SK-MEL-5 (cell line): ENCODE results near the gene ANKRD39. TPM values are rescaled to one million over a fixed set of nuclear protein-coding genes. Genes with fewer than 3 reads are reported as not detected.
"Not testable (repeated sequence)": the region's sequence is repeated elsewhere in the genome, so short reads cannot be mapped to it uniquely, and the experiment has no call there.

Source experiments
- DNase-seq: peaks from one replicate; pipeline ENCODE4 v3.0.0-alpha.2; 2016; ENCODE audit warnings: low read depth, low spot score
- in situ Hi-C: cut with HindIII; loops from 2 replicates; pipeline ENCODE4 v1.10.0; 2016; ENCODE audit warnings: low sequenced_read_pairs, high pct_unique_total_duplicates, low pct_unique_long_range_greater_than_20kb
- total RNA-seq: library from RNA; depleted of rRNA; stranded (reverse); fragments of >200 nt; shearing (Covaris generic); gene quantifications from 2 replicates; pipeline ENCODE4 v1.2.3, GENCODE V29; 2014

ANKRD39 gene
- total RNA-seq, 1 experiment from 2014 or later: 14.0 TPM

DNA sequence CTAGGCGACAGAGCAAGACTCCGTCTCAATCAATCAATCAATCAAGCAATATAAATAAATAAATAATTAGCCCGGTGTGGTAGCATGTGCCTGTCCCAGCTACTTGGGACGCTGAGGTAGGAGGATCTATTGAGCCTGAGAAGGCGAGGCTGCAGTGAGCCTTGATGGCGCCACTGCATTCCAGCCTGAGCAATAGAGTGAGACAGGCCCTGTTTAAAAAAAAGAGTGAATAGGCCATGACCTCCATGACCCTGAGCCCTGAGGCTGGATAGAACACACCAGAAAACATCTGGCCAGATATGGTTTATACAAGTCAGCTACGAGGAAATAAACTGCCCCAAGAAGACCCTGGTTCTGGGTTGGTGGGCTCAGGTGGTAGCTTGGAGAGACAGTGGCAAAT lies 32.4 kb upstream of the ANKRD39 start:
- no peak for DNase-seq
- in situ Hi-C loops: no loop called here

DNA sequence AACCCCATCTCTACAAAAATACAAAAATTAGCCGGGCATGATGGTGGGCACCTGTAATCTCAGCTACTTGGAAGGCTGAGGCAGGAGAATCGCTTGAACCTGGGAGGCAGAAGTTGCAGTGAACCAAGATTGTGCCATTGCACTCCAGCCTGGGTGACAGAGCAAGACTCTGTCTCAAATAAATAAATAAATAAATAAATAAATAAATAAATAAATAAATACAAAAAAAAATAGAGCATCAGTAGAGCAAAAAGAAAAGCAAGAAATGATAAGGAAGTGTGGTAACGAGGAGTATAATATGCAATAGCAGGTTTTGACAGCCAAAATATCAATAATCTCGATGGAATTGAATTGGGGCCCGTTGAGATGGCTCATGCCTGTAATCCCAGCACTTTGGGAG lies 31.7 kb upstream of the ANKRD39 start:
- in situ Hi-C loops, DNase-seq: not testable (repeated sequence)

DNA sequence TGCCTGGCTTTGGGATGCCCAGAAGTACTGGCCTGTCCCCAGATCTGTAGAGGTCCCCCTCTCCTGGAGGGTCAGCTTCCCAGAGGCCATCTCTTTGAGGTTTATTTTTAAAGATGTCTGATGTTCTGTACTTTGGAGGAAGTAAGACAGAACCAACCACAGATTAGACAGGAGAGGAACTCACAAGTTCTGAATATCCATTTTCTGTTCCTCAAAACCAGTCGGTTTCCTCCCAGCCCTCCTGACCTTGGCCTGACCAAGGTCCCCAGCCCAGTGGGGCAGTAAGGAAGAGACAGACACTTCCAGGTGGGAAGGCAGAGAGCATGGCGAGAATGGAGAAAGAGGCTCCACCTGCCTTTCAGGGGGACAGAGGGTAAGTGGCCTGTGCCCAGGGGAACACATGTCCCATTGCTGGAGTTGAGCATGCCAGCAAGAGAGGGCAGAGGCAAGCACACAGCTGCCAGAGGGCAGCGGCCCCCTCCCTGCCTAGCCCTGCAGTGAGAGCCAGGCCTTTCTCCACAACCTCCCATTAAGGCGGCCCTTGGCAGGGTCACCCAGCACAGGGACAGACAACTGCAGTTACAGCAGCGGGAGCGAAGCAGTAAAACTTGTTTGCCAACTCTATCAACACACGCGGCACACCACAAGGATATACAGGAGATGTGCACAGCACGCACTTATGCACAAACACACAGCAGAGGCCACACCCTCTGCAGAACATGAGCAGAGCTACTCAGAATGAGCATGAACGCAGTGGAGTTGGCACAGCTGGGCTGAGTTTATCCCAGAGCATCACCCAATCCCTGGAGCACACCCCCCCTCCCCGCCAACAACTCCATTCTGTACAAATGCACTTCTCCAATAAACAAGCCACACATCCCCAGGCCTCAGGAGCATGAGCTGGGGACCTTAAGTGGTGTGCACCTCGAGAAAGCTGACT lies 30.5 kb upstream of the ANKRD39 start:
- DNase-seq: no peak
- in situ Hi-C loops: no loop called here

DNA sequence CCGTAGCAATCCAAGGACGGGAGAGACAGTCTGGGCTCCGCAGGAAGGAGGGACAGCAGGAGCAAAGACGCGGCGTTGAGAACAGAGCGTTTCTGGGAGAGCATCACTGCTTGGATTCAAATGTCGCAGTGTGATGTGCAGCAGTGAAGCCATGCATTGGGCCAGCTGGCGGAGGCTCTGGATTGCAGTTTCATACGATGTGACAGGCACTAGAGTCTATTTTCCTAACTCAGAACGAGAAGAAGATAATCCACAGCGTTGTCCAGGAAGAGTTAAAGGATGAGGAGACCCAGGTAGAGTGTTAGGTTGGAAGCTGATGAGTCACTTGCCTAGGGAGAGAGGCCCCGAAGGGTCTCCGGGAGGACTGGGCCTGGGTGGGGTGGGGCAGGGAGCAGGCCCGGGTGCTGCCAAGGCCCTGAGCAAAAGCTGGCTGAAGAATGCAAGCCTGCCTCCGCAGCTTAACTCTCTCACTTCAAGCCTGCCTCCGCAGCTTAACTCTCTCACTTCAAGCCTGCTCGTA lies 29.7 kb upstream of the ANKRD39 start:
- DNase-seq: no peak
- in situ Hi-C loops: no loop called here

DNA sequence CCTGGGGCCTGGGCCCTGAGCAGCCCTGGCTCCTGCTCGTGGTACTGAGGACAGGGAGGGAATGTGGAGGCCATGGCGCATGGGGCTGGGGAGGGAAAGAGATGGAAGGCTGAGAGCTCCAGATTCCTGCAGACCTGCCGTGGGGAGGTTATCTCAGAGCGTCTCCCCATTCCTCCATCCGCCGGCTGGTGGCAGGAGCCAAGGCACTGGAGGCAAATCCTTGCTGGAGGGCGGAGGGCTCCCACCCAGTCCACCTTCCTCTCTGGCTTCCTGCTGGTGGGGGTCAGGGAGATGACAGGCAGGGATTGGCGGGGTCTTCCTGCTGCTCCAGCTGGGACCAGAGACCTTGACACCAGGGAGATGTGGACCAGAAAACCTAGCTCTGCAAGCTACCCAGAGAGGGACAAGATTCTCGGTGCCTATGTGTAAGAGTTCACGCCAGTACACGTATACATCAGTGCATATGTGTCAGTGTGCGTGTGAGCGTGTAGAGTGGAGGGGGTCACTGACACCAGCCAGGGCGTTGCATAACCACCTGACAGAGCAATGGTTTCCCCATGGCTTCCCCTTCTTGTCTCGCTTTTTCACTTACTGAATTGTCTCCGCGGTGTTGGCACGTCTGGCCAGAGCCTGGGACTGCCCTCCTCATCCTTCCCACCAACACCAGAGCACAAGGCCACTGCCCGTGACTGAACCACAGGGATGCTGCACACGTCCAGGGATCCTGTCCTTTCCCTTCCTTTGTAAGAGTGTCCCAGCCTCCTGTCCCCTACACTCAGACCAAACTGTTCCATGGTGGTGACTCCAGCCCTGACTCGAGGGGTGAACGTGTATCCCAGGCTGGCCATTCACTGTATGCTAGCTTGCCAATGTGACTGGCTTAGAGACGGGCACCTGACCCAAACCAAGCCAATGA lies 27.9 kb upstream of the ANKRD39 start:
- DNase-seq: no peak
- in situ Hi-C loops: no loop called here

DNA sequence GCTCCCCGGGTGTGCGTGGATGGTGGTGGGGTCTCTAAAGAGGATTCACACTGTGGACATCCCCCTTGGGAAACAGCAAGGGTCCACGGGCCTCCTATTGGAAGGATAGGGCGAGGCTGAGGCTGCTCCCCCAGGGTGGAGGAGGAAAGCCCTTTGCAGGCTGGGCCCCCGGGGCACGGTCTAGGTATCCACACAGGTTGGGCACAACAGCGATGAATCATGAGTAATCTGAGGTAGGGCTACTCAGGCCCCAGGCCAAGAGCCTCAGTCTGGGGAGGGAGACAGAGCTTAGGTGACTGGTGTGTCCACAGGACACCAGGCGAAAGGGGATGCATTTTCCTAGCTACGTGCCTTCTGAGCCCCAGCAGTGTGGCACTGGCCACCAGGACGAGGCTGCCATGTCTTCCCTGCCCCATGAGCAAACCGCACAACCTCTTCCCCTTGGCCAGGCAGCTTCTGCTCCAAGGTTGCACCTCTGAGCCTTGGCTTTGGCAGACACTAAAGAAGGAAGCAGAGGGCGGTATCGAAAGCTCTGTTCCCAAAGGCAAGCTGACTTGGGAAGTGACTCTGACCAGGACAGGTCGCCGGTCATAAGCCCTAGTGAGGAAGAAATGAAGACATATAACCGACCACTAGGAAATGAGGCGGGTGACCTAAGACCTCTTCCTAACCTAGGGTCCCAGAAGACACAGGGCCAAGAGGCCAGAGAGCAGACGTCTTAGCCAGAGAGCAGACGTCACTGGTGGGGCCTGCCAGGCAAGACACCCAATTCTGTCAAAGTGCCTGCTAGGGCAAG lies 26.7 kb upstream of the ANKRD39 start:
- DNase-seq: no peak
- in situ Hi-C loops: no loop called here

DNA sequence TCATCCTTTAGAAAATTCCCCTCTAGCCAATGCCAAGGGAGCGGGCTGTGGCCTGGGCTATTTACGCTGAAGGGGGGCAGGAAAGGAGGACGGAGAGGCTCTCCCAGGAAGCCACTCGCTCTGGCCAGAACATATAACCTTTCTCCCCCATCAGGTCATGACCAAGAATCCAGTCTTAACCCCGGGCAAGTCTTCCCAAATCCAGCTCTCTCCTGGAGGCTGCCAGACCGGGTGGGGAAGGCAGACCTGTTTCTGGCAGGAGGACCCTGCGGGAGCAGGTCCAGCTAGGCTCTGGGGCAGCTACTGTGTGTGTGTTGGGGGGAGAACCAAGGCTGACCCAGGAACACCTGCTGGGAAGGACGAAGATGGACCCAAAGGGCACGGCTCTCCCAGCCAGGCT lies 25.5 kb upstream of the ANKRD39 start:
- in situ Hi-C loops: no loop called here
- no peak for DNase-seq

DNA sequence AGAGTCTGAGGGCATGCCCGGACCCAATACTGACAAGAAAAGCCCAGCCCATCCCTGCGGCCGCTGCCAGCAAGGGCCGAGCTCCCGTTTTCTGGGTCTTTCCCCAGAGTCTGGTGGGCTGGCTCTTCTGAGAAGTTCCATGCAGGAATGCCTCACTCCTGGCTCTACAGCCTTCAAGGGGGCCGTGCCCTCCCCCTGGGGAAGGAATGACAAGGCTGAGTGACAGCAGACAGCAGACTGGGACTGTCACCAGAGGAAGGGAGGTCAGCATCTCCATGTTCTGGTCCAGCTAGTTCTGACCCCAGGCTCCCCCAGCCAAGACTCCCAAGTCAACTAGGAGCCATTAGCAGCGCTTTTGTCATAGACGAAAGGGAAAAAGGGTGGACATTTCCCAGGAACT lies 25.1 kb upstream of the ANKRD39 start:
- in situ Hi-C loops: no loop called here
- DNase-seq: no peak

DNA sequence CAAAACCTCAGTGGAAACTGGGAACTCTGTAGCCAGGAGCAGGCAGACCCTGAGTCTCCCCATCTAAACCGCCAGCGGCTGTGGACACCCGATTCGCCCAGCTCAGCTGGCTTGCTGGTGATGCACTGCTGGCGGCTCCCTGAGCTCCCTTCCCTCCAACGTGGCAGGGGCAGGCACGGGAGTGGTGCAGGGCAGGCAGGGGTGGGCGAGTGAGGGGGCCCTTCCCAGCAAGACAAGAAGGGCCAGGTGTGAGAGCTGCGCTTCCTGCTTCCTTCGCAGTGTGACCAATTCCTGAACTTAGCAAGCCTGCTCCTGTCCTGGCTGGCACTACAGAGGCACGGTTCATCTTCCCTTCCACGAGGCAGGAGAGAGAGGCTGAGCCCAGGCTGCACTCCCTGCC lies 24.4 kb upstream of the ANKRD39 start:
- in situ Hi-C loops: no loop called here
- DNase-seq: no peak

DNA sequence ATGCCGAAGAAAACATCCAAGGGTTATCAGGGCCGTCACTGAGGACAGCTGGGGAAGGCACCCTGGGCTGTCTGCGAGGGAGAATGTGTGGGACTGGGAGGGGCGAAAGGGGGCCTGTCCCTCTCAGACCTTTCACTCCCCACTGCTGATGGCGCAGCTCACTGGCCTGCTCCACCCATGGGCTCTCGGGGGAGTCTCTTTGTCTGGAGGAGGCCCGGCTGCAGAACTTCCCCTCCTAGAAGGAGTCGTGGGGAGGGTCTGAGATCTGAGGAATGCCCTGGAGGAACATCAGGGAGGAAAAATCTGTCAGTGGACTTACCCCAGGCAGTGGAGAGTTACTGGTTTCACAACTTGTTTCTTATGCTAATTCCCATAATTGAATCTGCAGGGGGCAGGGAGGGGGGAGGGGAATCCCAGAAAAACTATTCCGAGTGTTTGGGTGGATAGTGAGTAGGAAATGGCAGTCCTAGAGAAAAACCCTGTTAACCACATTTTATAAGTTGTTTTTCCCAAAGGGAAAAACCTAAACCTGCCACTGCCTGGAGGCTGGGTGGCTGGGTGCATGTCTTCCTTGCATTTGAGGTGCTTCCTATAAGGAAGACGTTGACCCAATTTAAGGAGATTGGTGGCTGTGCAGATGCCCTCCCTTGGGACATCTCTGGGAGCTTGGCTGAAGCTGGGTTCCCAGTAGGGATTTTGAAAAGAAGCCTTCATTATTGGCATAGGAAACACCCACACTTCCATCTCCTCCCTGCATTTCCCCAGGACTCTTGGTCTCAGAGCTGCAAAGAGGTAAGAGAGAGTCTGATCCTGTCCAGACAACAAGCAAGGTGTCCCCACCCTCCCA lies 23.8 kb upstream of the ANKRD39 start:
- DNase-seq: no peak
- in situ Hi-C loops: no loop called here

DNA sequence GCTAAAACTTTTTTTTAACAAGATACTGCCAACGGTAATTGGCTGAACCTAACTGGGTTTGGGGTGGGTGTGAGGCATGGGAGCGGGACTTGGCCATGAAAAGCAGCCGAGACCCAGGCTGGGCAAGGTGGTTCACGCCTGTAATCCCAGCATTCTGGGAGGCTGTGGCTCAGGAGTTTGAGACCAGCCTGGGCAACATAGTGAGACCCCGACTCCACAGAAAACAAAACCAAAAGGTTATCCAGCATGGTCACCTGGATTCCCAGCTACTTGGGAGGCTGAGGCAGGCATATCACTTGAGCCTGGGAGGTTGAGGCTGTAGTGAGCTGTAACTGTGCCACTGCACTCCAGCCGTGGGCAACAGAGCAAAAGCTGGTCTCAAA lies 23.1 kb upstream of the ANKRD39 start:
- in situ Hi-C loops: no loop called here
- no peak for DNase-seq

DNA sequence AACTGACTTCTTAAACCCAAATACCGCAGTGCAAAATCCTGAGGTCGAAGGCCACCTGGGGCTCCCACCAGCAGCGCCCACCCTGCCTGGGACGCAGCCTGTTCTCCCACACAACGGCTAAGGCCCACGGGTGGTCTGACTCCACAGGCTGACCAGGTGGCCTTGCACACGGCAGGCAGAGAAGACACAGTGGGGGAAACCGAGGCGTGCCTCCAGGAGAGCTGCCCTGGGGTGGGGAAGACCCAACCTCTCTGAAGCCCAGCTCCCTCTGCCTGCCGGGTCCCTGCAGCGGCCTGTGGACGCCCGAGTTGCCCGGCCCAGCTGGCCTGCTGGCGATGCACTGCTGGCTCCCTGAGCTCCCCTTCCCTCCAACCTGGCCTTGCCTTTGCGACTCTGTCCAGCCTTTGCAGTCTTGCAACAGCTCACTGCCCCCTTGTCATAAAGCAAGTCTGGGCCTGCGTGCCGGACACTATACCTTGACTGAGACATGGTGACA lies 21.8 kb upstream of the ANKRD39 start:
- no peak for DNase-seq
- in situ Hi-C loops: no loop called here

DNA sequence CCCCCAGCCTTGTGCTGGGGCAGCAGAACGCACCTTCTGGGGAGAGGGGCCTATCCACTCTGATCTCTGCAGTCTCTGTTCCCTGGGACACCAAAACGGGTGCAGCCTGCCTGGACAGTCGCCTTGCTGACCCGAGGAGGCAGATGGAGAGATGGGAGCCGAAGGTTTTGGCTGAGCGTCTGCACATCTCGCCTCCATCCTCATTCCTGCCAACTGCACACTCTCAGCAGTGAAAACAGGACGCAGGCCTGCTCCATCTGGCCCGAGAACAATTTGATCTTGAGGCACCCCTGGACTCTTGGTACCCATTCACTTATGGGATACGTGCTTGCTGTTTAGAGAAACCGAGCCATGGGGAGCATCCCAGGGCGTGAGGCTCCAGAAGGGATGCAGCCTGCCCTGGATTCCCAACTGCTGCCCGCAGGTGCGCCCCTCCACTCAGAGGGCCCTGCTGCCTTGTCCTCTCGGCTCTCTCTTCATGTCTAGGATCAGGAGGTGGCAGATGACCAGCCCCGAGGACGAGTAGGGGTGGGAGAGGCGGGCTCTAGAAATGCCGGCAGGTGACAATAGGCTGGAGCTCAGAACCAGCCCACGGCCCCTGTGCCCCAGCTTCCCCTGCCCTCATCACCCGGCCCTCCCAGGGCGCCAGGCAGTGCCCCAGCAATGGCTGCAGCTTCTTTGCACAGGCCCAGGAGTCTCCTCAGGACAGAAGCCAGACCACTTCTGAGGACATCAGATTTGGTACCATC lies 21.2 kb upstream of the ANKRD39 start:
- in situ Hi-C loops: no loop called here
- DNase-seq: no peak

DNA sequence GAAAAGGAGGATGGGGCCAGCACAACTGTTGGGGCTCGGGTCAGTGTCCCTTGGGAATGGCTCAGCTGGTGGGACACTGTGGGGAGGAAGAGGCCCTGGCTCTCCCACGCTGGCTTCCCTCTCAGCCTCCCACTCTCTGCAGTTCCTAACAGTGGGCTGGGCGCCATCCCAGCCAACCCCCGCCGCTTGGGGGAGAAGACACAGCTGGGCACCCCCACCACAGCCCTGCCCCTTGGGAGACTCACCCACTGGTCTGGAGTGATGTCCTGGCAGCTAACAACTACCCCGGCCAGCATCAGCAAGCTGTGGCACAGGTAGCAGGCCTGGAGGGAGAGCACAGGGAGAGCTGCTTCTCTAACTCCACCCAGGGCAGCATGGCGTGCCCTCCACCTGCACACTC lies 20.4 kb upstream of the ANKRD39 start:
- in situ Hi-C loops: no loop called here
- DNase-seq: no peak

DNA sequence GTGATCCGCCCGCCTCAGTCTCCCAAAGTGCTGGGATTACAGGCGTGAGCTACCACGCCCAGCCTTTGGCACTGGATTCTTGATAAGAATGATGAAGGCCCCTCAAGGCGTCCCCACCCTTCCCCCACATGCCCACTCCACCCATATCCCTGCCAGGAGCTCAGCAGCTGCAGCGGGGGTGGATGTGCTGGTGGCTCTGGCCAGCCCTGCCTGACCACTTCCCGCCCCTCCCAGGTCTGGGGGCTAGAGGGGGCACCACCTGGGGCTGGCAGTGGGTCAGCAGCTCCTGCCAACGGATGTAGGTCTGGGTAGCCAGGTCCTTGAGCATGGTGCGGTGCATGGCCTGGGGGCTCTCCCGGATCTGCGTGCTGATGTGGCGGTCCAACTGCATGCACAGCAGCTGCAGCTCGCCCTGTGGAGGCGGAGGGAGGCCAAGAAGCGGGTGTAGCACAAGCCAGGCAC lies 19.8 kb upstream of the ANKRD39 start:
- in situ Hi-C loops: no loop called here
- DNase-seq: no peak

DNA sequence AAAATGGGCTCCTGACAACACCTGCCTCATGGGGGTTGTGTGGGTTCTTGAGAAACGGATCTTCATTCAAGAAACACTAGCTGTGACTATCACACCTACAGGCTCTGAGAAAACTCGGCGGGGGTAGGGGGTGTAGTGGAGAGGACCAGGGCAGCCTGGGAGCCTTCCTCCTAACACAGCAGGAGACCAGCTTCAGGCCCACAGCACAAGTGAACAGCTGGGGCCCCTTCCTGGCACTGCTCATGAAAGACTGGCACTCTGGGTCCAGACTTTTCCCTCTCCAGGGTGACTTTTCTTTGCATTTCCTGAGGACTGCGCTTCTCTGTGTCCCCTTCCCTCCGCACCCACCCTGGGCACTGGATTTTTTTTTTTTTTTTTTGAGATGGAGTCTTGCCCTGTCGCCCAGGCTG lies 19.2 kb upstream of the ANKRD39 start:
- in situ Hi-C loops: no loop called here
- DNase-seq: no peak
